GM10266 (cell line): Measurements from ENCODE around the gene MED19.

ENCODE experiments used
- DNase-seq: peaks from one replicate; pipeline ENCODE4 v3.0.0; 2012; ENCODE audit errors: extremely low spot score
- TF ChIP-seq, protein P1 (sequence below): IDR thresholded peaks from 2 replicates; pipeline ENCODE4 v1.5.1; 2012; ENCODE audit warnings: mild to moderate bottlenecking, low read depth; ENCODE audit not compliant: control insufficient read depth, insufficient read depth; ENCODE audit errors: missing control alignments

The MED19 gene

GRCh38 chr11:57679396-57679795 lies 32.6 kb downstream of the MED19 start:
- no peak for DNase-seq
- TF ChIP-seq, protein P1, sequence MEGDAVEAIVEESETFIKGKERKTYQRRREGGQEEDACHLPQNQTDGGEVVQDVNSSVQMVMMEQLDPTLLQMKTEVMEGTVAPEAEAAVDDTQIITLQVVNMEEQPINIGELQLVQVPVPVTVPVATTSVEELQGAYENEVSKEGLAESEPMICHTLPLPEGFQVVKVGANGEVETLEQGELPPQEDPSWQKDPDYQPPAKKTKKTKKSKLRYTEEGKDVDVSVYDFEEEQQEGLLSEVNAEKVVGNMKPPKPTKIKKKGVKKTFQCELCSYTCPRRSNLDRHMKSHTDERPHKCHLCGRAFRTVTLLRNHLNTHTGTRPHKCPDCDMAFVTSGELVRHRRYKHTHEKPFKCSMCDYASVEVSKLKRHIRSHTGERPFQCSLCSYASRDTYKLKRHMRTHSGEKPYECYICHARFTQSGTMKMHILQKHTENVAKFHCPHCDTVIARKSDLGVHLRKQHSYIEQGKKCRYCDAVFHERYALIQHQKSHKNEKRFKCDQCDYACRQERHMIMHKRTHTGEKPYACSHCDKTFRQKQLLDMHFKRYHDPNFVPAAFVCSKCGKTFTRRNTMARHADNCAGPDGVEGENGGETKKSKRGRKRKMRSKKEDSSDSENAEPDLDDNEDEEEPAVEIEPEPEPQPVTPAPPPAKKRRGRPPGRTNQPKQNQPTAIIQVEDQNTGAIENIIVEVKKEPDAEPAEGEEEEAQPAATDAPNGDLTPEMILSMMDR: no peak

- TF ChIP-seq, protein P1: peak; percentile 14
- DNase-seq: no peak
Measured at GRCh38 chr11:57675176-57675941, 36.7 kb downstream of the MED19 start.

- TF ChIP-seq, protein P1: no peak
- no peak for DNase-seq
Measured at GRCh38 chr11:57674251-57674650, 37.8 kb downstream of the MED19 start.

DNA sequence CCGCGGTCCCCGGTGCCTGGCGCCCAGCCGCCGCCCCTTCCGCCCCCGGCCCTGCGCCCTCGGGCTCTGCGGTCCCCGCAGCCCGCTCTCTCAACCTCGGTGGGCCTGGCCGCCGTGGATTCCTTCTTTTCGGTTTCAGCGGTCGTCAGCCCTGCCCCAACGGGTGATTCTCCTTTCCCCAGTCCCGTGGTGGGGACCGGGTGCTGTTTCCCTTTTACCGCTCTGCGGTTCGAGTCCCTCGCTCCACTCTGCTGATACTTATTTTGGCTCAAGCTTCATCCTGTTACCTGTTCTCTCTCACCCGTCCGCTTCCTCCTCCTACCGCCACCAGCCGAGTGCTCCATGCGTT lies 43.6 kb downstream of the MED19 start:
- no peak for DNase-seq
- TF ChIP-seq, protein P1: no peak

DNA sequence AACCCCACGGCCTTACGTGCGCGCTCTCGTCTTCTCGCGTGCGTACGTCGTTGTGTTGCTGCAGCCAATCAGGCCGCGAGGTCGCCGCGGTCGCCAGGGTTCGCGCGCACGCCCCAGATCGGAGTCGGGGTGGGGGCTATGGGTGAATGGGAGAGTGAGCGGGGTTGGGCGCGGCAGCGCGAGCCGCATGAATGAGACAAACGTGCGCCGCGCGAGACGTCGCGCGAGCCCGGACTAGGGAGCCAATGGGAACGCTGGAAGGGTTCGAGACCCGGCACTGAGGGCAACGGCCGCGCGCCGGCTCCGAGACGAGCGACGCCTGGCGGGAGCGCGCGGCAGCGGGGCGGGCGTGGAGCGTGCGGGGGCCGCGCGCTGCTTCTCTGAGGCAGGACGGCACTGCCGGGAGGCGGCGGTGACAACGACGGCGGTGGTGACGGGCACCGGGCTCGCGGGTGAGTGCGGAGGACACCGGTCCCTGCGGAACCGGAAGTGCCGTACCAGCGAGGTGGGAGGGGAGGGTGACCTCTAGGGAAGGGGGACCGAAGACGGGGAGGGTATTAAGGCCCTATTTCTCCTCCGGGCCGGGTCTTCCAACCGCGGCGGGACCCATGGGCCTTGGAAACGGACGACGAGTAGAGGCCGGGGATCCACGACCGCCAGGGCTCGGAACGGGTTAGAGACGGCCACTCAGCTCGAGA lies 44.1 kb downstream of the MED19 start, which contains the start of gene ZDHHC5:
Gene ZDHHC5, plus strand, starts transcription at position 379 of the 698 bp plus-strand sequence. CDS start 4,977 bp downstream, outside the sequence.
- peak; percentile 98 for DNase-seq
- TF ChIP-seq, protein P1: peak; percentile 56

DNA sequence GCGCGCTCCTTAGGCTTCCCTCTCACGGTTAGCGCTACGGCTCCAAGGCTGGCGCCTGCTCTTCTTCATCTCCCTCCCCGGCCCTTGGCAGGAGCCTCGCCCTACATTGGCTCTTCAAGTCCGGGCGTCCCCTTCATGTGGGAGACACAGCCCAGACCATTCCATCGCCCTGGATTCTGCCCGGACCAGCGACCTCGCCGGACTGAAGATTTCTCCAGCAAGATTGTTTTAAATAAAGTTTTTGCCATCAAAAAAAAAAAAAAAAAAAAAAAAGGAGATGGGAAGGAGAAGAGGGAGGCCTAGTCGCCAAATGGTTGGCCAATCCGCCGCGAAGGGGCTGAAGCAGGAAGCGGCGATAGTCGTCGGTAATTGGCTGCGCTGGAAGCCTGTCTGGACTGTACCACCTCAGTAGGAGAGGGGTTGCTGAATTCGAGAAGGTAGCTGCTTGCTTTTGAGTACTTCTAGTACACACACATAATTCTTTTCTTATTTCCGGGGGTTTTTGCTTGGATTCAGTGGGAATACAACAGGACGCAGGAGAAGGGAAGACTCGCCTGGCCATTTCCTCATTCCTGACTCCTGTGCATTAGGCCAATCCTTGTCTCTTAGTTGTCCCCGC lies 44.8 kb downstream of the MED19 start:
- TF ChIP-seq, protein P1: no peak
- DNase-seq: peak; percentile 93
